NCI-H226 (cell line): ENCODE data around the gene STBD1.
"Not testable (repeated sequence)": the region's sequence is repeated elsewhere in the genome, so short reads cannot be mapped to it uniquely, and the experiment has no call there.

Experiments
- DNase-seq: peaks from one replicate; pipeline ENCODE4 v3.0.0-alpha.2; 2015

The STBD1 gene

GRCh38 chr4:76287811-76288210, 18.7 kb upstream of the STBD1 start:
- DNase-seq, result not testable (repeated sequence)

- DNase-seq, result no peak
Observed at GRCh38 chr4:76292730-76293129, 13.8 kb upstream of the STBD1 start.

- DNase-seq, result no peak
Observed at GRCh38 chr4:76293772-76294171, 12.8 kb upstream of the STBD1 start.

GRCh38 chr4:76296286-76296820, 10.2 kb upstream of the STBD1 start:
- no peak for DNase-seq

- no peak for DNase-seq
Observed at GRCh38 chr4:76298227-76298626, 8.3 kb upstream of the STBD1 start.

GRCh38 chr4:76300012-76300411, 6.5 kb upstream of the STBD1 start:
- DNase-seq, result no peak

- peak; percentile 66 for DNase-seq
Observed at GRCh38 chr4:76301068-76301774, 5.3 kb upstream of the STBD1 start.

GRCh38 chr4:76301775-76302162, 4.8 kb upstream of the STBD1 start:
- DNase-seq, result no peak

GRCh38 chr4:76302826-76303438, 3.6 kb upstream of the STBD1 start:
- no peak for DNase-seq

GRCh38 chr4:76305033-76305687, 1.4 kb upstream of the STBD1 start:
- no peak for DNase-seq

GRCh38 chr4:76306882-76307659, 538 bp downstream of the STBD1 start:
- DNase-seq, result no peak

GRCh38 chr4:76307660-76308014, 1.1 kb downstream of the STBD1 start:
- DNase-seq, result no peak

GRCh38 chr4:76308548-76308947, 2.0 kb downstream of the STBD1 start:
- DNase-seq, result no peak

- DNase-seq, result no peak
Observed at GRCh38 chr4:76309939-76310550, 3.5 kb downstream of the STBD1 start.

- no peak for DNase-seq
Observed at GRCh38 chr4:76310683-76311082, 4.2 kb downstream of the STBD1 start.

GRCh38 chr4:76311896-76312331, 5.4 kb downstream of the STBD1 start:
- no peak for DNase-seq

- DNase-seq, result no peak
Observed at GRCh38 chr4:76312457-76312856, 5.9 kb downstream of the STBD1 start.

- DNase-seq, result no peak
Observed at GRCh38 chr4:76313547-76313946, 7.0 kb downstream of the STBD1 start.

- no peak for DNase-seq
Observed at GRCh38 chr4:76315267-76315918, 8.9 kb downstream of the STBD1 start.

- DNase-seq, result no peak
Observed at GRCh38 chr4:76316131-76316530, 9.6 kb downstream of the STBD1 start.

GRCh38 chr4:76322236-76322635, 15.7 kb downstream of the STBD1 start:
- no peak for DNase-seq

- no peak for DNase-seq
Observed at GRCh38 chr4:76325072-76325471, 18.5 kb downstream of the STBD1 start.
